Ureter (tissue), 1 donor: ENCODE data around the gene AMBP. TPM values are rescaled to one million over a fixed set of nuclear protein-coding genes. Genes with fewer than 3 reads are reported as not detected.
"Not testable (repeated sequence)": the region's sequence is repeated elsewhere in the genome, so short reads cannot be mapped to it uniquely, and the experiment has no call there.

Source experiments
- DNase-seq: peaks from one replicate; pipeline ENCODE4 v3.0.0-alpha.2; 2020; ENCODE audit warnings: low spot score
- total RNA-seq: library from RNA; stranded (reverse); gene quantifications from one replicate; pipeline ENCODE4 v1.2.4, GENCODE V29; 2023
- donor health status: DM: yes; HTN: yes; CAD: no.

Gene AMBP
- total RNA-seq, 1 donor from 2014 or later = 0.99 TPM

DNA sequence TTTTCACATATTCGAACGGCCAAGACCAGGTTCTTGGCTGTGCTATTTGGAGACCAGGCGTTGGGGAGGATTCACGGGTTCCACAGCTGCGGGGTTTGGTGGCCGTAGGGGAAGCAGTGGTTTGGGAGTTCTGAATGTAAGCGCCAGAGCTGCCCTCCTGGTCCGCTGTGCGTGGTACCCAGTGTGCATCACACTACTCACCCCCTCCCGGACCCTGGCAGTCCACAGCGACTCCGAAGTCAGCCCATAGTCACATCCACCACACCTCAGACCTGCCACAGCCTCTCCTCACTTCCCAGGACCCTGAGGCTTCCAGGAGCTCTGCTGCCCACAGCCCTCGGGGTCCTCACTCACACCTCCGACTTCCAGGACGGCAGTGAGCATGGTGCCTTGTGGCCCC lies 26.8 kb downstream of the AMBP start:
- no peak for DNase-seq

DNA sequence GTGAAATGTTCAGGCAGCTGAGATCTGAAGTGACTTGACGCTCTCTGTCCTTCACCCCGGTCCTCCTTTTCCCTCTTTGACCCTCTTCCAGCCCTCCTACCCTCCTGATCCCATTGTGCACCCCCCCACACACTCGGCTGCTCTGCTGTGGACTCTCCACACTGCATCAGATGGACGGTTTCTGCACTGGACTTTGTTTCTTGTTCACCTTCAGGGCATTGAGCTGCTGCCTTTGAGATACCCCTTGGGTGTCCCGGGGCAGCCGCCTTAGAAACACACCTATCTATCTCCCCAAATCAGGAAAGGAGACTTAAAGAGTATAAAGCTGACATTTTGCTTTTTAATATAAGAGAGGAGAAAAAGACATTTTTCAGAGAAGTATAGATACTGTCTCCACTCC lies 27.5 kb downstream of the AMBP start:
- no peak for DNase-seq

DNA sequence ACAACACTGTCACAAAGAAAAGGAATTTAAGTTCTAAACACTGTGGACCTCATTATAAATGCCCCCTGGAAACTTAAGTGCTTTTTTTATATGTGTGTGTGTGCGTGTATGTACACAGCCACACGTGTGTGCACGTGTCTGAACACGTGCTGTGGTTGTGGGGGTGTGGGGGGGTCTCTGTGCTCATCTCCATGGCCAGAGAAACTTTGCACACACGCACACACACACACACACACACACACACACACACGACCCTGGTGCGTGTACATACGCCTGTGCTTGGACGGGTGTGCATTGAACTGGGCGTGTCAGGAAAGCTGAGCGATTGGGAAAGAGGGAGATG lies 27.9 kb downstream of the AMBP start:
- no peak for DNase-seq

DNA sequence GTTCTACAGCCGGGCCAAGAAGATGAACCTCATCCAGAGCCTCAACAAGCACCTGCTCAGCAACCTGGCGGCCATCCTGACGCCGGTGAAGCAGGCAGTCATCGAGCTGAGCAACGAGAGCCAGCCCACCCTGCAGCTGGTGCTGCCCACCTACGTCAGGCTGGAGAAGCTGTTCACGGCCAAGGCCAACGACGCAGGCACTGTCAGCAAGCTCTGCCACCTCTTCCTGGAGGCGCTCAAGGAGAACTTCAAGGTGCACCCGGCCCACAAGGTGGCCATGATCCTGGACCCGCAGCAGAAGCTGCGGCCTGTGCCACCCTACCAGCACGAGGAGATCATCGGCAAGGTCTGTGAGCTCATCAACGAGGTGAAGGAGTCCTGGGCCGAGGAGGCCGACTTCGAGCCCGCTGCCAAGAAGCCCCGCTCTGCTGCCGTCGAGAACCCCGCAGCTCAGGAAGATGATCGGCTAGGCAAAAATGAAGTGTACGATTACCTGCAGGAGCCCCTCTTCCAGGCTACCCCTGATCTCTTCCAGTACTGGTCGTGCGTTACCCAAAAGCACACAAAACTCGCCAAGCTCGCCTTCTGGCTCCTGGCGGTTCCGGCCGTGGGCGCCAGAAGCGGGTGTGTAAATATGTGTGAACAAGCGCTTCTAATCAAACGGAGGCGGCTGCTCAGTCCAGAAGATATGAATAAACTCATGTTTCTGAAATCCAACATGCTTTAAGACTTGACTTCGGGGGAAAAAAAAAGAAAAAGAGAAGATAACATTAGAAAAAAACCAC lies 28.5 kb downstream of the AMBP start:
- no peak for DNase-seq

DNA sequence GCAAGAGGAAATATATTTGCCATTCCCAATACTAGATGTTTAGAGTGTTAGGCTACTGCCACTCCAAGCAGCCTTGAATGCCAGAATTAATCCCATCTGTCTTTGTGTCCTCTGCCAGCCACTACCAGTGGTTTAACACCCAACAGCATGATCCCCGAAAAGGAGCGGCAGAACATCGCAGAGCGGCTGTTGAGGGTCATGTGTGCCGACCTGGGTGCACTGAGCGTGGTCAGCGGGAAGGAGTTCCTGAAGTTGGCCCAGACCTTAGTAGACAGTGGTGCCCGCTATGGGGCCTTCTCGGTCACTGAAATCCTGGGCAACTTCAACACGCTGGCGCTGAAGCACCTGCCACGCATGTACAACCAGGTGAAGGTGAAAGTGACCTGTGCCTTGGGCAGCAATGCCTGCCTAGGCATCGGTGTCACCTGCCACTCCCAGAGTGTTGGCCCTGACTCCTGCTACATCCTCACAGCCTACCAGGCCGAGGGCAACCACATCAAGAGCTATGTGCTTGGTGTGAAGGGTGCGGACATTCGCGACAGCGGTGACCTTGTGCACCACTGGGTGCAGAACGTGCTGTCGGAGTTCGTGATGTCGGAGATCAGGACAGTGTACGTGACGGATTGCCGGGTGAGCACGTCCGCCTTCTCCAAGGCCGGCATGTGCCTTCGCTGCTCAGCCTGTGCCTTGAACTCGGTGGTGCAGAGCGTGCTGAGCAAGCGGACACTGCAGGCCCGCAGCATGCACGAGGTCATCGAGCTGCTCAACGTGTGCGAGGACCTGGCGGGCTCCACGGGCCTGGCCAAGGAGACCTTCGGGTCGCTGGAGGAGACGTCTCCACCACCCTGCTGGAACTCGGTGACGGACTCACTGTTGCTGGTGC lies 29.3 kb downstream of the AMBP start:
- DNase-seq = no peak

DNA sequence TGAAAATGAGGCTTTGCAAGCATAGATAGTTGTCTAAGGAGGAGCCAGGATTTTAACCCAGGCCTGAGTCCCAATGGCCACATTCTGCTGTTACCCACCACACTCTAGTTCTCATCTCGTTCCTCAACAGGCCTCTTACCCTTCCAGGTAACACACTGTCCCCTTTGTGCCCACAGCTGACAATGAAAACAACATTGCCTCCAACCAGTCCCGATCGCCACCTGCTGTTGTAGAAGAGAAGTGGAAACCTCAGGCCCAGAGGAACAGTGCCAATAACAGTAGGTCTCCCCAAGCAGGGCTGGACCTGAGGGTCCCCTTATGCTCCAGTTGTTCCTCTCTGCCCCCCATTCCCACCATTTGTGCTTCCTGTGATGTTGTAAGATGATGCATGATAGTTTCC lies 30.4 kb downstream of the AMBP start:
- DNase-seq = no peak

DNA sequence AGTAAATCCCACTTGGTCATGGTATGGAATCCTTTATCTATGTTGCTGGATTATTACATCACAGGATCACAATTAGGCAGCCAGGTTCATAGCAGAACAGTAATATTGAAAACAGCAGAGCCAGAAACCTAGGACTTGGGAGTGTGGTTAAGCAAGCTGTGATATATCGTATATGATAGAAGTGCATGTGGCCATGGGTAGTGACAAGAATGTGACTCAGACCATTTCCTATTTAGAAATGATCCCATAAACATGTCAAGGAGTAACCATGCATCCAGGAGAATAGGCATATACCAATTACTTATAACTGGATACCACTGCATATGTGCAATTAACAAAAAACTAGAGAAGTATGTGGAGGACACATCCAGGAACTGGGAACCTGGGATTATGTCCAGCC lies 31.2 kb downstream of the AMBP start:
- no peak for DNase-seq

DNA sequence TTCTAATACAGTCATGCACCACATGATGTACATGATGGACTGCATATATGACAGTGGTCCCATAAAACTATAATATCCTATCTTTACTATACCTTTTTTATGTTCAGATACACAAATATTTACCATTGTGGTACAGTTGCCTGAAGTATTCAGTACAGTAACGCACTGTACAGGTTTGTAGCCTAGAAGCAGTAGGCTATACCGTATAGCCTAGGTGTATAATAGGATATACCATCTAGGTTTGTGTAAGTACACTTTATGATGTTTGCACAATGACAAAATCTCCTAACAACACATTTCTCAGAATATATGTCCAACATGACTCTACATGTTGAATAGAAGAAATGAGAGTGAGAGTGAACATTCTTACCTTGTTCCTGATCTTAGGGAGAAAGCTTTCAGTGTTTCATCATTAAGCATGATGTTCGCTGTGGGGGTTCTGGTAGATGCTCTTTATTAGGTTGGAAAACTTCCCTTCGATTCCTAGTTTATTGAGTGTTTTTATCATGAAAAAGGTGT lies 31.8 kb downstream of the AMBP start:
- DNase-seq = no peak

DNA sequence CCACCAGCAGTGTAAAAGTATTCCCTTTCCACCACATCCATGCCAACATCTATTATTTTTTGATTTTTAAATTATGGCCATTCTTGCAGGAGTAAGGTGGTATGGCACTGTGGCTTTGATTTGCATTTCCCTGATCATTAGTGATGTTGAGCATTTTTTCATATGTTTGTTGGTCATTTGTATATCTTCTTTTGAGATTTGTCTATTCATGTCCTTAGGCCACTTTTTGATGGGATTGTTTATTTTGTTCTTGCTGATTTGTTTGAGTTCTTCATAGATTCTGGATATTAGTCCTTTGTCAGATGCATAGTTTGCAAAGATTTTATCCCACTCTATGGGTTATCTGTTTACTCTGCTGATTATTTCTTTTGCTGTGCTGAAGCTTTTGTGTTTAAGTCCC lies 34.4 kb downstream of the AMBP start:
- DNase-seq = not testable (repeated sequence)

DNA sequence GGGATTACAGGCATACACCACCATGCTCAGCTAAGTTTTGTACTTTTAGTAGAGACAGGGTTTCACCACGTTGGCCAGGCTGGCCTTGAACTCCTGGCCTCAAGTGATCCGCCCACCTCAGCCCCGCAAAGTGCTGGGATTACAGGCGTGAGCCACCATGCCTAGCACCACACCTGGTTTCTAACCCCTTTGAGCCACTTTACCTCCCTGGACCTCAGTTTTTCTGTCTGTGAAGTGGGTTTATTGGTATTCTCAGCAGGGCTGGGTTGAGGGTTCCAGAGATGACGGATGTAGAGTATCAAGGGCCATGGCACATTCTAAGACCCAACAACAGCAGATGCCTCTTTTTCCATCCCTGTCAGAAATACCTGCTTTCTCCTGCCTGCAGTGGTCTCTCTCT lies 38.6 kb downstream of the AMBP start:
- no peak for DNase-seq

DNA sequence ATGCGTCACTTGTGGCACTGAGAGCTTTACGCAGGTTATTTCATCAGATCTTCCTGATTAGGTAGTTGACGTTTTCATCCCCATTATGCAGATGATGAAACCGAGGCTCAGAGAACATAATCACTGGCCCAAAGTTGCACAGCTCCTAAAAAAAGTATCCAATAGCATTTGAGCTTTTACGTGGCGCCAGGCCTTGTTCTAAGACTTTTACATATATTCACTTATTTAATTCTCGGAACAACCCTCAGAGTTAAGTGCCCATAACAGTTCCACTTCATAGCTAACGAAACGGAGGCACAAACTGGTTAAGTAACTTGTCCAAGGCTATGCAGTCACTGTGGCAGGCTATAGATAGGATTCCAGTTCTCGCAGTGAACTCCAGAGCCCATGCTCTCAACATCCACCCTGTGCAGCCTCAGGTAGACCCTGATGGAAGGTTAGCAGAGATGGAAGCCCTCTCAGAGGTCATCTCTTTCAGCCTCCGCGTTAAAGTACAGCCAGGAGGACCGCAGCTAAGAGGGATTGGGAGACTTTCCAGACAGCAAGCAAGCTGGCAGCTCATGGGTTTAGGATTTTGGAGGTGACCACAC lies 39.3 kb downstream of the AMBP start:
- no peak for DNase-seq

DNA sequence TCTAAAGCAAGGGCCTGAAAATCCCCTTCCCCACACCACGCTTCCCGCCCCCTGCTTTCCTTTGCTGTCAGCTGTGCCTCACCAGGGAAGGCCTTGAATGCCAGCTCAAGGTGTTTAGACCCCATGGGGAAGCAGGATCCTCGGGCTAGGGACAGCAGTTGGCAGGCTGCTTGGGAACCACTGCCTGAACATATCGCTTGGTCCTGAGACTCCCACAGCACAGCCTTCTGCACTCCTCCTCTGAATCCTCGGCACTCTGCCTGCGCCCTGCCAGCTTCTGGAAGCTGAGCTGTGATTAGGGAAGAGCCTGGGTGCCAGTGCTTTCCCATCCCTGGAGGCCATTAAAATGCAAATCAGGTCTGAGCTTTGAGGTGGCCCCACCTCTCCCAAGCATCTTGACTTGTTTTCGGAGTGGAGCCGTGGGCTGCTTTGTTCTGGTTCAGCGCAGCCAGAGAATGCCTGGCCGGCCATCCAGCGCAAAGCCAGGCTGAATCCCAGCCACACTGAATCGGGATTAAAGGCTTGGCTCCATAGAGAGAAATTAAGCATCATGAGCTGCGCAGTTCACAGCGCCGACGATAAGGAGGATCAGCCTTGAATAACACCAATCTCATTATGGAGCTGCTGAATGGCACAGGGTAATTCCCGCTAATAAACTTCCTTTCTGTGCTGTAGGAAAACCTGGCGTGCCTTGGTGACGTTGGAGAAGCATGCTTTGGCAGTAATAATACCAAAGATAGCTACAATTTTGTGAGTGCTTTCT lies 40.0 kb downstream of the AMBP start:
- DNase-seq = peak; percentile 29

DNA sequence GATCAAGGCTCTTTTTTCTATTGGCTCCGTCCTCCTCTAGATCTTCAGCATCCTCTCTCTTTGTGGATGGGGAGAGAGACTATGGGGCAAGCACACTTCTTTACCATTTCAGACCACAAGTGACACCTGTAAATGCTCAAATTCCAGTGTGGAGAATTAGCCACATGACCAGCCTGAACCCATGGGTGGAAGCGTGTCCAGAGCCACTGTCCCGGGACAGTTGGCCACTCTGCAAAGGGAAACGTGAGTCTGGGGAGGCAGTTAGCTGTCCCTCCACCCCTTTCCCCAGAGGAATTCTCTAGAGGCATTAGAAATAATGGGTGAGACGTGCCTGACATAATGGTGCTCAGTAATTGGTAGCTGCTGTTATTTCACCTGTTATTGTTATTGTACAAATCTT lies 40.9 kb downstream of the AMBP start:
- DNase-seq = no peak

DNA sequence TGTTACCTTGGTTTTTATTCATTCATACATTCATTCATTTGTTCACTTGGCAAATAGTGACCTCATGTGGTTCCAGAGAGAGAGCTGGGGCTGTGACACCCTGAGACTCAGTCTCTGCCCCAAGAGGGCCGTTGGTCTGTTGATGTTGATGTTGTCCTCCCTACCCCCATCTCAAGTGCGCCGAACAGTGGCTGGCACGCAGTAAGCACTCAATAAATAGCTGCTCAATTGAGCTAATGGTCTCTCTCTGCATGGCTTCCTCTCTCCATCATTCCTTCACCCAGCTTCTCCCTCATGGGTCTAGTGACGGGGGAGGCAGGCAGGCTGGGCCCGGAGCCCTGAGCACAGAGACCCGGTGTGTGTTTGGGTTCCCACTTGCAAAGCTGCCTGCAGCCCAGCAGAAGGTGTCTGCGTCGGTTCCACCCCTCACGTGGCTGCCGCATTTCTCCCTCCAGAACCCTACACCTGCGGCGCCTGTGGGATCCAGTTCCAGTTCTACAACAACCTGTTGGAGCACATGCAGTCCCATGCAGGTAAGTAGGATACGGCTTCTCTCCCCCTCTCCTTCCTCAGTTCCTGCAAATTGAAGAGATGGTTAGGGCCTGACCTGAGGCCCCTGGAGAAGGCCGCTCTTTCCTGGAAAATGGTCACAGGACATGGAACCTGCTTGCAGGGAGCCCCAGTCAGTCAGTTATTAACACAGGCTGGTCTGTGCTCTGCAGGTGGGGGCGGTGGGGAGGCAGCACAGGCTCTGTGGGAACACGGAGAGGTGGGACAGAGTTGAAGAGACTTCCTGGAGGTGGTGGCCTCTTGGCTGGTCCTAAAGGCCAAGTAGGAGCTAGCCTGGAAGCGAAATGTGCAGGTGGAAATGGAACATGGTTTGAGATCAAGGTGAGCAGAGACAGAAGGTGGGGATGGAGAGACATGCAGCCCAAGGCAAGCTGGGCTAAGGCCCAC lies 42.0 kb downstream of the AMBP start:
- DNase-seq = peak; percentile 34

DNA sequence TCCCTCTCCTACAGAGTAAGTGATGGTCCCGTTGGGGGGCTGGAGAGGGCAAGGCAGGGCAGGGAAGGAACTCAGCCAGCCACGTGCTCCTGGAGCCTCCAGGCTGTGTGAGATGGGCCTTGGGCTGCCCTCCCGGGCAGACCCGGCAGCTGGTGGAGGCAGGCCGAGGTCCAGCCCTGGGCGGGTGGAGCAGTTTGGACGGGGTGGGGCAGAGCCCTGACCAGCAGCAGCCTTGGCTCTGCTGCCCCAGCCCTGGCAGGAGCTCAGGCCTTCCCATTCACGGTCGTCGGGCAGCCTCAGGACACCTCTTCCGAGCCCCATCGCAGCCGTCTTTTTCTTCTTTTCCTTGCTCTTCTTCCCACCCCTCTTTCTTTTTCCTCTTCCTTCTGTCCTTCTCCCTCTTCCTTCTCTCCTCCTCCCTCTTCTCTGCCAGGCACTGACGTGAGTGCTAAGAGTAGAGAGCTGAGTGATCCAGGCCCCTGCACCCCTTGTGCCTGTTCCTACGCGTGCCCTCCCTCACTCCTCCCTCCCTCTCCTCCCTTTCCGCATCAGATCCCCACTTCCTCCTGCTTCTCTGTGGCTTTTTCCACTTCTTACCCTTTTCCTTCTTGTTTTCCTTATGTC lies 42.8 kb downstream of the AMBP start:
- peak; percentile 25 for DNase-seq

DNA sequence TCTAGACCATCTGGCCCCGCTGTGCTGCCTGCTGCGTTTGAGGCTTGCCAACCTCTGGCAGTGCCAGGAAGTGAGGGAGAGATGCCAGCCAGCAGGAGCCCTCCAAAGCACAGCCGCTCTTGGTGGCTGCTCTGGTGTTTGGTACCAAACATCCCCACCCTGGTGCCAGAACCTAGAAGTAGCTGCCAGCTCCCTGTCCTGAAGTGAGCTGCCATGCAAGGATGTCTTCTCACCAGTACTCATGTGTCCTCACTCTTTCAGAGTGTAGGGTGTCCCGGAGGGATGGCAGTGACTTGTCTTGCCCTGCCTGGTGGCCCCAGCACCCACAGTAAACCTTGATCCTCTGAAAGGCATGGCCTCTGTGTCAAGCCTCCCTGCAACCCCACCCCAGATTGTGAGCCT lies 43.4 kb downstream of the AMBP start:
- no peak for DNase-seq

DNA sequence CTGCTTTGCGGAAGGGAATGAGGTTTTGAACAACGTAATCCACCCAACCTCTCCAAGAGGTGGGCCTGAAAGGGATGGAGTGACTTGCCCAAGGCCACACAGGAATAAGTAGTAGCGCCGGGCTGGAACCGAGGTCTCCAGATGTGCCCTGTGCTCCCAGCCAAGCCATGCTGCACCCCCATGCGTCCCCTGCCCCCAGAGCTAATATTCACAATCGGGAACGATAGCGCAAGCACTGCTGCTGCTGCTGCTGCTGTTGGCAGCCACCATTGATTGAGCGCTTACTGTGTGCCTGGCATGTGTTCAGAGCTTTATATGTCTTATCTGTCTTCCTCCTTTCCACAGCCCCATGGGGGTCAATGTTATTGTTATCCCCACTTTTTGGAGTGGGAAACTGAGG lies 43.9 kb downstream of the AMBP start:
- peak; percentile 32 for DNase-seq

DNA sequence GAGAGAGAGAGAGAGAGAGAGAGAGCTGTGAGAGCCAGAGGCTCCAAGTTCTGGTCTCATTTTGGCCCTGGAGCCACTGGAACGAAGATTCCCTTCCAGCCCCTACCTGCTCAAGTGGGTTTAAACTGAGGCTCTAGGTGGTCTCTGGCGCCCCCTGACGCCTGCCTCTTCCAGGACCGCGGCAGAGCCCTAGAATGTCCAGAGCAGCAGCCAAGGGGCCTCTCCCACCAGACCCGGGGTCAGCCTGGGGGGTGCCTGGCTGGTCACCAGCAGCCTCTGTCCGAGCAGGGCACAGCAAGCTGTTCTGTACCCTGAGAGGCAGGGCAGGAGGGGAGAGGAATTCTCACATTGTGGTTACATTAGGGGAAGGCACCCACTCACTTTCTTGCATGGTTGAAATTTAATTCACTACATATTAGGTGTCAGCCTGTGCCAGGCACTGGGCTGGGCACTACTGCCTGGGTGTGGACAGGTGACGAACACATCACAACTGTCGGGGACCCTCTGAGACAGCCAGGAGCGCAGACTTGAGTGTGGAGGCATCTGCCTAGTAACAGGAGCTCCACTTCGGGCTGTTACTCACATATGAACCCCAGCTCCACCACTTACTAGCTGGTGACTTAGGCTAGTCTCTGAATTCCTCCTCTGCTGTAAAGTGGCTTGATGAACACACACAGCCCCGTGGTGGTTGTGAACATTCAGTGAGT lies 44.5 kb downstream of the AMBP start:
- peak; percentile 42 for DNase-seq
